Mucosa of rectum (tissue), 2 donors: Measurements from ENCODE around the gene TMED10.
A peak's percentile ranks its signal among the peaks of the same experiment; 100 is the strongest.
"Not testable (repeated sequence)": the region's sequence is repeated elsewhere in the genome, so short reads cannot be mapped to it uniquely, and the experiment has no call there.

Source experiments
- H3K27ac ChIP-seq, 2 donors: one replicate each; pipeline ENCODE4 v1.7.0; 2013; ENCODE audit warnings: inconsistent platforms in 2 of 2, low read depth in 2 of 2, low read length in 2 of 2
- H3K27me3 ChIP-seq, 2 donors: one replicate each; pipeline ENCODE4 v1.7.0; 2013; ENCODE audit warnings: low read length in 2 of 2; ENCODE audit not compliant: control insufficient read depth in 2 of 2, insufficient read depth in 2 of 2
- H3K36me3 ChIP-seq, 2 donors: one replicate each; pipeline ENCODE4 v1.7.0; 2013; ENCODE audit warnings: low read length in 2 of 2; ENCODE audit not compliant: control insufficient read depth in 2 of 2, insufficient read depth in 2 of 2
- H3K4me1 ChIP-seq, 2 donors: one replicate each; pipeline ENCODE4 v1.7.0; 2013; ENCODE audit warnings: low read length in 2 of 2, mild to moderate bottlenecking in 1 of 2; ENCODE audit not compliant: control insufficient read depth in 2 of 2, insufficient read depth in 2 of 2
- H3K4me3 ChIP-seq, 2 donors: one replicate each; pipeline ENCODE4 v1.7.0; 2013; ENCODE audit warnings: low read length in 2 of 2
- H3K9ac ChIP-seq, 2 donors: one replicate each; pipeline ENCODE4 v1.7.0; 2013; ENCODE audit warnings: low read length in 2 of 2, low read depth in 1 of 2, mild to moderate bottlenecking in 1 of 2
- H3K9me3 ChIP-seq, 2 donors: one replicate each; pipeline ENCODE4 v1.7.0; 2013; ENCODE audit warnings: low read length in 2 of 2; ENCODE audit not compliant: control insufficient read depth in 2 of 2
- donor health status: healthy.
- donor health status: Normal muscosa, but diverticular disease.

Gene TMED10

DNA sequence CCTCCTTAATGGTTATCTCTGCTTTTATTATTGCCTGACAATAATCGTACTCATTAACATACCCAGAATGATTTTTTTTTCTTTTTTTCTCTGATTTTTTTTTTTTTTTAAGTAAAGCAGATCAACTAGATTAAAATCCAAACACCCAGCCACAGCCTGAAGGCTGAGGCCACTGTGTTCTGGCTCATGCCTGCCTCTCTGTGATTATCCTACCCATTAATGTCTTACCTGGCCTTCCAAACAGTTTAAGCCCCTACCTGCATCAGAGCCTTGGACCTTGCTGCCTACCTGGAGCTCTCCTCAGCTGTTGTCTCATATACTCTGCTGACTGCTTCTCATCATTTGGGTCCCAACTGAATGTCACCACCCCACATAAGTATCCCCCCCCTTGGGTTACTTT lies 6.8 kb upstream of the TMED10 start:
- Histone ChIP-seq H3K4me3 (no peak overlapping the region), H3K27me3 (no peaks in the 10 kb centered on the region), H3K9me3 (no peaks in the 10 kb centered on the region), H3K27ac (peak overlapping the region in 1 of 2 donors; percentile 81), H3K36me3 (no peaks in the 10 kb centered on the region), H3K4me1 (peaks cover 13 to 14% of the 10 kb centered on the region in 2 donors), H3K9ac (no peak overlapping the region)

DNA sequence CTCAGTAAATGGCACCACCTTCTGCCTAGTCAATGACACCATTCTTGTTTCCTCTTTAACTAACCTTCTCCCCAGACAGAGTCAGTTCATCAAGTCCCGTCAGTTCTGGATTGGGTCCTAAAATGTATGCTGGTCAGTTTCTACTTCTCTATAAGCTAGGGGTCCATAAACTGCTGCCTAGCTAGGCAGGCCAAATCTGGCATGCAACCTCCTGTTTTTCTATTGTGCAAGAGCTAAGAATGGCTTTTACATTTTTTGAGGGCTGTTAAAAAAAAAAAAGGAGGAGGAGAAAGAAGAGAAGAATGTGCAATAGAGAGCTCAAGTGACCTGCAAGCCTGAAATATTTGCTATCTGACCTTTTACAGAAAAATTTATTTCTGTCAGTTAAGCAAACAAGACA lies 6.4 kb upstream of the TMED10 start:
- Histone ChIP-seq H3K27me3 (no peaks in the 10 kb centered on the region), H3K4me3 (no peak overlapping the region), H3K9me3 (no peaks in the 10 kb centered on the region), H3K9ac (no peak overlapping the region), H3K27ac (no peak overlapping the region), H3K36me3 (no peaks in the 10 kb centered on the region), H3K4me1 (peaks cover 13 to 14% of the 10 kb centered on the region in 2 donors)

DNA sequence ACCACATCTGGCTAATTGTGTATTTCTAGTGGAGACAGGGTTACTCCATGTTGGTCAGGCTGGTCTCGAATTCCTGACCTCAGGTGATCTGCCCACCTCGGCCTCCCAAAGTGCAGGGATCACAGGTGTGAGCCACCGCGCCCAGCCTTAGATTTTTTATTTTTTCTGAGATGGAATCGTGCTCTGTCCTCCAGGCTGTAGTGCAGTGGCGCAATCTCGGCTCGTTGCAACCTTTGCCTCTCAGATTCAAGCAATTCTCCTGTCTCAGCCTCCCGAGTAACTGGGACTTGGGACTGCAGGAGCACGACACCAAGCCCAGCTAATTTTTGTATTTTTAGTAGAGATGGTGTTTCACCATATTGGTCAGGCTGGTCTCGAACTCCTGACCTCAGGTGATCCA lies 5.8 kb upstream of the TMED10 start:
- not testable (repeated sequence) for H3K36me3 ChIP-seq, H3K27me3 ChIP-seq, H3K9me3 ChIP-seq, H3K9ac ChIP-seq, H3K4me3 ChIP-seq, H3K27ac ChIP-seq
- H3K4me1 ChIP-seq: peaks cover 13 to 16% of the 10 kb centered on the region in 2 donors

DNA sequence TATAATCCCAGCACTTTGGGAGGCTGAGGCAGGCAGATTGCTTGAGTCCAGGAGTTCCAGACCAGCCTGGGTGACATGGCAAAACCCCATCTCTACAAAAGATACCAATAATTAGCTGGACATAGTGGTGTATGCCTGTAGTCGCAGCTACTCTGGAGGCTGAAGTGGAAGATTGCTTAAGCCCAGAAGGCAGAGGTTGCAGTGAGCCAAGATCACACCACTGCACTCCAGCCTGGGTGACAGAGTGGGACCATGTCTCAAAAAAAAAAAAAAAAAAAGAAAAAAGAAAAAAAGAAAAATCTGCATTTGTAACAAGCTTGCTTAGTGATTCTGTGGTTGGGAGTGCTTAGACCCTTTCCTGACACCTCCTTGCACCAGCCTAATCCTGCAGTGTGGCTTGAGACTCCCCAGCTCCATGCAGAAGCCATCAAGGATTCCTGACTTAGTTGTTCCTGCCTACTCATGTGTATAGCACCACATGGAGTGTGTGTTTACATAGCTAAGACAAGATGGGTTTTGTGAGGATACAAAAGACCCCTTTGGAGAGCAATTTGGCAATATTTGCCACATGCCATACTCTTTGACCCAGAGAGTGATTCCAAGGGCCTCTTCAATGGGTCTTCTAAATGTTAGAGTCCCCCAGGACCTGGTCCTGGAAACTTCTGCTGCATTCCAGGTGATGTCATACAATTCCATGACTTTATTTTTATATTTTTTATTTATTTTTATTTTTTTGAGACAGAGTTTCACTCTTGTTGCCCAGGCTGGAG lies 5.1 kb upstream of the TMED10 start:
- H3K9me3 ChIP-seq: no peaks in the 10 kb centered on the region
- H3K4me1 ChIP-seq: peaks cover 13 to 18% of the 10 kb centered on the region in 2 donors
- H3K36me3 ChIP-seq: no peaks in the 10 kb centered on the region
- no peak overlapping the region for H3K4me3 ChIP-seq
- no peak overlapping the region for H3K9ac ChIP-seq
- no peaks in the 10 kb centered on the region for H3K27me3 ChIP-seq
- no peak overlapping the region for H3K27ac ChIP-seq

DNA sequence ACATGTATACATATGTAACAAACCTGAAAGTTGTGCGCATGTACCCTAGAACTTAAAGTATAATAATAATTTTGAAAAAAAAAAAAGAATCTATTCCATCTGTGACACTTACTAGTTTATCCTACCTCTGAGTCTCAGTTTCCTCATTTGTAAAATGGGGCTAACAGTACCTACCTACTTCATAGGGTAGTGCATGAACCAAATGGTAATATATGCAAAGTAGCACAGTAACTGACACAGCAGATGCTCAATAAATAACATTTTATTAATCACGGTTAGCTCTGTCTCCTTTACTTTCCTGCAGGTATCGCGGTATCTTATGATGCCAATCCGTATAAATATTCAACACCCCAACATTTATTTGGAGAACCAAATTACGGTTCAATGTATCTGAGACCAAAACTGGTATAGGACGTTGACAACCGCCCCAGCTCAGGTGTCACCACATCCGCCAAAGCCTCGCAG lies 703 bp downstream of the TMED10 start:
- peaks cover 6 to 8% of the 10 kb centered on the region in 2 donors for H3K4me1 ChIP-seq
- no peaks in the 10 kb centered on the region for H3K9me3 ChIP-seq
- no peaks in the 10 kb centered on the region for H3K27me3 ChIP-seq

DNA sequence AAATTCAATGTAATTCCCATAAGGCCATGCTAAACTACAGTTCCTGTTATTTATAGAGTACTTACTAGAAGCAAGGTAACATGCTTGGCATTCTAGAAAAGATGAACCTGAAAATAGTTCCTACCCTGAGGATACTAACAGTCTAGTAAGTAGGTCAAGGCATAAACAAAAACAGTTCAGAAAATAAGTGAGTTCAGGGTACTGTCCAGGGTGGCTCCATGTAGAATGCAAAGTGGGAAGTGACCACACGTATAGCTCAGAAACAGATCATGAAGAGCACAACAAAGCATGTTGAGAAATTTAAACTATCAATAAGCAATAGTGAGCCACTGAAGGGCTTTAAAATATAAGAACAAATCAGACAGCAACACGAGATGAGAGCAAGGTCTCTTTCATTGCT lies 2.3 kb downstream of the TMED10 start:
- Histone ChIP-seq H3K9ac (no peak overlapping the region), H3K27me3 (no peaks in the 10 kb centered on the region)

More for the DNA sequence above, 703 bp downstream of the TMED10 start:
- Histone ChIP-seq H3K4me3 (peak overlapping the region; percentile 93 to 96), H3K9ac (peak overlapping the region; percentile 97 to 98), H3K36me3 (no peaks in the 10 kb centered on the region), H3K27ac (peak overlapping the region; percentile 95 to 99)

DNA sequence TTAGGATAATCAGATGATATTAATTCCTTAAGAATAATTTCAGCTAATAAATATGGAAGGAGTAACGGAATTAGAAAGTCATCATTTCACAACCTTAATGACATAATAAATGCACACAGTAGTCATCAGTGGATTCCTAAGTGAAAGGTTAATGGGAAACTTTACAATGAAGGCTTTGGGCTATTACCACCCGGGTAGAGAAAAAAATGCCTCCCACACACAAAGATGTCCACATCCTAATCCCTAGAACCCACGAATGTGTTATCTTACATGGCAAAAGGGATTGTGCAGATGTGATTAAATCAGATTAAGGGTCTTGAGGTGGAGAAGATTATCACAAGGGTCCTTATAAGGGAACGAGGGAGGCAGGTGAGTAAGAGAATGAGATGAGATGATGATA lies 5.6 kb downstream of the TMED10 start:
- Histone ChIP-seq H3K4me1 (peaks cover 10 to 13% of the 10 kb centered on the region in 2 donors), H3K27ac (no peak overlapping the region), H3K4me3 (no peak overlapping the region), H3K9me3 (no peaks in the 10 kb centered on the region), H3K36me3 (no peaks in the 10 kb centered on the region), H3K27me3 (no peaks in the 10 kb centered on the region), H3K9ac (no peak overlapping the region)

More for the DNA sequence above, 2.3 kb downstream of the TMED10 start:
- Histone ChIP-seq H3K9me3 (no peaks in the 10 kb centered on the region), H3K4me3 (peak overlapping the region in 1 of 2 donors; percentile 26), H3K4me1 (peaks cover 6 to 8% of the 10 kb centered on the region in 2 donors), H3K27ac (no peak overlapping the region), H3K36me3 (no peaks in the 10 kb centered on the region)

DNA sequence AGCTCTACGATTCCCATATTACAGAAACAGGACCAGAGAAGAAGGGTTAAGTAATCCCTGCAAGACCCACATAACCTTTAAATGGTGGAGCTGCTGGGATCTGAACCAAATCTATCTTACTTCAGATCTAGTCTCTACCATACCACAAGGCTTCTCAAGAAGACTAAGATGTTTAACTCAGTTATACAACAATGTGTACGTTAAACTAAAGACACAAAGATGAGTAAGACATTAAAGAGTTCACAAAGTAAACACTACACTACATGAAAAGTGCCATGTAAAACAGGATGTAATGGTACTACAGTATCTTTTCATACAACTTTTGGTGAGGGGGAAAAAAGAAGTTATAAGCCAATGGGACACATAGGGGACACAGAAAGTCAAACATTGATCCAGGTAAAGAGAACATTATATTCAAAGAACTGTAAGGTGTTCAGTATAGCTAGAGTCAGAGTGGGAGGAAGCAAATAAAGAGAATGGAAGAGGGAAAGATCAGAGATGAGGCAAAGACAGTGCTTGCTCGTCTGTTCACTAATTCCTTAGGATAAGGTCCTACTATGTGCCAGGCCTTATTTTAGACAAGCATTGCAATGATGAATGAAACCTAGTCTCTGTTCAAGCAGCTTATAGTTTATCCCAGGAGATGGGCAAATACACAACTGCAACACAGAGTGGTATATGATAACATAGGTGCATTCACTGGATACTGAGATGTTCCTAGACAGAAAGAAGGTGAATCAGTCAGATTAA lies 7.7 kb downstream of the TMED10 start:
- no peak overlapping the region for H3K4me3 ChIP-seq
- H3K27me3 ChIP-seq: no peaks in the 10 kb centered on the region
- H3K27ac ChIP-seq: no peak overlapping the region
- H3K9ac ChIP-seq: no peak overlapping the region
- H3K36me3 ChIP-seq: no peaks in the 10 kb centered on the region
- no peaks in the 10 kb centered on the region for H3K9me3 ChIP-seq
- H3K4me1 ChIP-seq: peaks cover 8 to 10% of the 10 kb centered on the region in 2 donors

DNA sequence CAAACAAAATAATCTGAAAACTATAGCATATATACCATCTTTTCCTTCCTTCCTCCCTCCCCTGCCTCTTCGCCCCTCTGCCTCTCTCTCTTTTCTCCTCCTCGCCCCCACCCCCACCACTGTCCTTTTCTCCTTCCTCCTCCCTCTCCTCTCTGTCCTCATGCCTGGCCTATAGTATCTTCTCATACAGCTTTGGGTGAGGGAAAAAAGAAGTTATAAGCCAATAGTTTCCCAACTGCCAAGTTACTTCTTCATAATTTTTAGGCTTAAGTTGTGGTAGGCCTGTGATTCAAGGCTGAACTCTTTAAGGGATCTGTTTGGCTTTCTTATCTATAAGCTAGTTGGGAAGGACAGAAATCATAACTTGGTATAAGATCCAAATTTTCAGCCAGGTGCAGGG lies 9.1 kb downstream of the TMED10 start:
- peaks cover 5 to 10% of the 10 kb centered on the region in 2 donors for H3K4me1 ChIP-seq

More for the DNA sequence above, 9.1 kb downstream of the TMED10 start:
- Histone ChIP-seq H3K36me3 (no peaks in the 10 kb centered on the region), H3K27me3 (no peaks in the 10 kb centered on the region), H3K9me3 (no peaks in the 10 kb centered on the region), H3K4me3 (no peak overlapping the region), H3K27ac (no peak overlapping the region), H3K9ac (no peak overlapping the region)
